Measurements from ENCODE around the gene ENOSF1. TPM values are rescaled to one million over a fixed set of nuclear protein-coding genes. Genes with fewer than 3 reads are reported as not detected.
A peak's percentile ranks its signal among the peaks of the same experiment; 100 is the strongest.

Gene ENOSF1
- total RNA-seq, 1 donor from 2014 or later = 24.5 TPM

GRCh38 chr18:629269-630150 is 82.9 kb downstream of the ENOSF1 start:
- no peak for DNase-seq

DNA sequence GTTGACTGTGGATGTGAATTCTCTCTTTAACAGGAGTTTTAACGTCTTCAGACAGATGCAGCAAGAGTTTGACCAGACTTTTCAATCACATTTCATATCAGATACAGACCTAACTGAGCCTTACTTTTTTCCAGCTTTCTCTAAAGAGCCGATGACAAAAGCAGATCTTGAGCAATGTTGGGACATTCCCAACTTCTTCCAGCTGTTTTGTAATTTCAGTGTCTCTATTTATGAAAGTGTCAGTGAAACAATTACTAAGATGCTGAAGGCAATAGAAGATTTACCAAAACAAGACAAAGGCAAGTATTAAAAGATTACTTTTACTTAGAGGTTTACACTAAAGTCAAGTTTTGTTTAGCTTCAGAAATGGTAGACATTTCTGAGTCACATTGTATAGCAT is 85.2 kb downstream of the ENOSF1 start:
- no peak for DNase-seq

- peak; percentile 89 for DNase-seq
These were observed 88.4 kb downstream of the ENOSF1 start for GRCh38 chr18:623761-624620.

GRCh38 chr18:622289-622688 is 90.1 kb downstream of the ENOSF1 start:
- peak; percentile 17 for DNase-seq

GRCh38 chr18:621291-622043 is 91.0 kb downstream of the ENOSF1 start:
- DNase-seq = no peak

Other genes with a start within 250 kb of the ENOSF1 start
- 45.1 and 64.2 TPM in 2 replicates for gene COLEC12, start 211.9 kb downstream of the ENOSF1 start, total RNA-seq
- not detected in 2 replicates for gene CETN1, start 132.2 kb downstream of the ENOSF1 start, total RNA-seq
- gene CLUL1, start 115.6 kb downstream of the ENOSF1 start, total RNA-seq = under 0.01 and 0.05 TPM in 2 replicates
- 22.6 and 132 TPM in 2 replicates for gene TYMS, start 55.0 kb downstream of the ENOSF1 start, total RNA-seq
- 302 and 318 TPM in 2 replicates for gene YES1, start 99.6 kb upstream of the ENOSF1 start, total RNA-seq
- not detected in 2 replicates for gene ADCYAP1, start 192.2 kb upstream of the ENOSF1 start, total RNA-seq